Stomach (tissue), 4 donors: Measurements from ENCODE around the gene VWF.

Experiments
- EP300 ChIP-seq: sonication (generic); formaldehyde crosslinking; IDR thresholded peaks from one replicate; pipeline ENCODE4 v1.6.1; 2017; ENCODE audit warnings: antibody characterized with exemption
- POLR2A ChIP-seq, 4 donors: fragments of 450-650 bp; IDR thresholded peaks; one replicate each; pipeline ENCODE4 v1.6.1; 2016; ENCODE audit warnings: antibody characterized with exemption in 4 of 4, control low read depth in 2 of 4, mild to moderate bottlenecking in 1 of 4, moderate library complexity in 1 of 4
- TF ChIP-seq, protein P1 (sequence below), 7 experiments: fragments of 450-650 bp in 4 of 7; fragments of 200-600 bp in 3 of 7; sonication (generic) in 3 of 7; IDR thresholded peaks; one replicate each; pipeline ENCODE4 v1.5.1; 2016 to 2019; ENCODE audit warnings: antibody characterized with exemption in 7 of 7, control low read depth in 2 of 7, mild to moderate bottlenecking in 1 of 7

DNA sequence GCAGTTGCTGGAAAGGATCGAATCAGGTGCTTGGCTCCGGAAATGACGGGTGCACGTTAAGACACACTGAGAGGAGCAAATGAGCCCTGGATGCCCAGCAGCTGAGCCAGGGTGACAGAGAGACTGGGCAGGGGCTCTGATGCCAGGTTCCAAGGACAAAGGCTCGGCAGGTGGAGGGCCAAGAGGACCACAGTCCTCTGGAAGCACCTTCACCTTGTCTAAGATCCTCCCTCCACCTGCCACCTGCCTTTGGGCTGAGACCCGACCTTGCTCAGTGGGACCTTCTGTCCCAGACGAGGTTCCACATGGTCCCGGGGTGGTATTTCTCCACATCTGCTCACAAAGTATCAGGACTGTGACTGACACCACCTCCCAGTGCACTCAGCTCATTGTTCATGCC lies 180.4 kb downstream of the VWF start:
- TF ChIP-seq, protein P1, sequence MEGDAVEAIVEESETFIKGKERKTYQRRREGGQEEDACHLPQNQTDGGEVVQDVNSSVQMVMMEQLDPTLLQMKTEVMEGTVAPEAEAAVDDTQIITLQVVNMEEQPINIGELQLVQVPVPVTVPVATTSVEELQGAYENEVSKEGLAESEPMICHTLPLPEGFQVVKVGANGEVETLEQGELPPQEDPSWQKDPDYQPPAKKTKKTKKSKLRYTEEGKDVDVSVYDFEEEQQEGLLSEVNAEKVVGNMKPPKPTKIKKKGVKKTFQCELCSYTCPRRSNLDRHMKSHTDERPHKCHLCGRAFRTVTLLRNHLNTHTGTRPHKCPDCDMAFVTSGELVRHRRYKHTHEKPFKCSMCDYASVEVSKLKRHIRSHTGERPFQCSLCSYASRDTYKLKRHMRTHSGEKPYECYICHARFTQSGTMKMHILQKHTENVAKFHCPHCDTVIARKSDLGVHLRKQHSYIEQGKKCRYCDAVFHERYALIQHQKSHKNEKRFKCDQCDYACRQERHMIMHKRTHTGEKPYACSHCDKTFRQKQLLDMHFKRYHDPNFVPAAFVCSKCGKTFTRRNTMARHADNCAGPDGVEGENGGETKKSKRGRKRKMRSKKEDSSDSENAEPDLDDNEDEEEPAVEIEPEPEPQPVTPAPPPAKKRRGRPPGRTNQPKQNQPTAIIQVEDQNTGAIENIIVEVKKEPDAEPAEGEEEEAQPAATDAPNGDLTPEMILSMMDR (IDR thresholded peaks at IDR 0.05) = no peak
- no peak for TF ChIP-seq POLR2A (IDR thresholded peaks at IDR 0.05)
- TF ChIP-seq EP300 = no peak
